Cardiac fibroblast (primary cell): ENCODE data around the gene NGEF.

Source experiments
- DNase-seq, 2 donors: peaks; one replicate each; pipeline versions ENCODE4 v3.0.0 to v3.0.0-alpha.2; 2010; ENCODE audit warnings: low read depth in 2 of 2
- H3K4me3 ChIP-seq, 2 donors: replicated peaks in 1 of 2; 1 replicate in 1 of 2; 2 replicates in 1 of 2; pipeline ENCODE4 v1.5.1; 2011; ENCODE audit warnings: low read depth in 2 of 2, low read length in 2 of 2, mild to moderate bottlenecking in 2 of 2, moderate library complexity in 1 of 2
- TF ChIP-seq, protein P1 (sequence below): IDR thresholded peaks from one replicate; pipeline ENCODE4 v1.5.1; 2011; ENCODE audit warnings: low read depth, mild to moderate bottlenecking, low read length, inconsistent platforms

Gene NGEF

DNA sequence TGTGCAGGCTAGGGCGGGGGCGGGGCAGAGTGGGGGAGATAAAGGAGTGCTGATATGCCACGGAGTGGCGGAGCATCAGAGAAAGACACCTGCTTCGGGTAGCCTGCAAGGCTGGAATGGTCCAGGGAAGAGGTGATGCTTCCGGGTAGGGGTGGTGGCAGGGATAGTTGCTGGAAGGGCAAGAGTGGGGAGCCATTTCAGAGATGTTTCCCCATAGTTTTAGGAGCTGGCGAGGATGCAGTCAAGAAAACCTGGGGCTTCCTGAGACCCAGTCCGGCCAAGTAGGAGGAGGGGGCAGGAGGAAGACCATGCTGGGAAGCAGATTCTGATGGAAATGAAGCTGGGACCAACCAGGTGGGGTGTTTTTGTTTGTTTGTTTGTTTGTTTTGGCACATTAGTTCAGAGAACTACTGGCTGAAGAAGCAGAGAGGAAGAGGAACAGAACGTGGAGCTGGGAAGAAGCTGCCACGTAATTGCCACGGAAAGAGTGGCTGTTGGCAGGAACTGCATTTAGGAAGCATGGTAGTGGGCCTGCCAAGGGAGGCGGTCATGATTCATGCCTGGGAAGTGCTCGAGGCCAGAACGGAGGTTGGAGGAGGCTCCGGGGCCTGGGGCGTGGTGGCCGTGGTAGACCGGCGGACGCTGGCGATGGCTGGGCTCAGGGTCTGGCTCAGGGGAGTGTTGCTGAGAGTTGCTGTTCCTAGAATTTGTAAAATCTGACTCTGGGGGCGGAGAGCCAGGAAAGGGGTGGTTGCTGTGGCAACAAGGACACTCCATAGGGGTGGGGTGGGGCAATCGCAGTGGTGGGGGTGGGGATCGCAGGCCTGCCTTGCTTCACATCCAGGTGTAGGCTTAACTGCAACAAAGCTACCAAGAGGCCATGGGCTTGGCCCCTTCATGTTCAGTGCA lies 38.4 kb upstream of the NGEF start:
- TF ChIP-seq, protein P1, sequence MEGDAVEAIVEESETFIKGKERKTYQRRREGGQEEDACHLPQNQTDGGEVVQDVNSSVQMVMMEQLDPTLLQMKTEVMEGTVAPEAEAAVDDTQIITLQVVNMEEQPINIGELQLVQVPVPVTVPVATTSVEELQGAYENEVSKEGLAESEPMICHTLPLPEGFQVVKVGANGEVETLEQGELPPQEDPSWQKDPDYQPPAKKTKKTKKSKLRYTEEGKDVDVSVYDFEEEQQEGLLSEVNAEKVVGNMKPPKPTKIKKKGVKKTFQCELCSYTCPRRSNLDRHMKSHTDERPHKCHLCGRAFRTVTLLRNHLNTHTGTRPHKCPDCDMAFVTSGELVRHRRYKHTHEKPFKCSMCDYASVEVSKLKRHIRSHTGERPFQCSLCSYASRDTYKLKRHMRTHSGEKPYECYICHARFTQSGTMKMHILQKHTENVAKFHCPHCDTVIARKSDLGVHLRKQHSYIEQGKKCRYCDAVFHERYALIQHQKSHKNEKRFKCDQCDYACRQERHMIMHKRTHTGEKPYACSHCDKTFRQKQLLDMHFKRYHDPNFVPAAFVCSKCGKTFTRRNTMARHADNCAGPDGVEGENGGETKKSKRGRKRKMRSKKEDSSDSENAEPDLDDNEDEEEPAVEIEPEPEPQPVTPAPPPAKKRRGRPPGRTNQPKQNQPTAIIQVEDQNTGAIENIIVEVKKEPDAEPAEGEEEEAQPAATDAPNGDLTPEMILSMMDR, result no peak
- DNase-seq, result peak; percentile 79 to 90
- no peak overlapping the region for H3K4me3 ChIP-seq

DNA sequence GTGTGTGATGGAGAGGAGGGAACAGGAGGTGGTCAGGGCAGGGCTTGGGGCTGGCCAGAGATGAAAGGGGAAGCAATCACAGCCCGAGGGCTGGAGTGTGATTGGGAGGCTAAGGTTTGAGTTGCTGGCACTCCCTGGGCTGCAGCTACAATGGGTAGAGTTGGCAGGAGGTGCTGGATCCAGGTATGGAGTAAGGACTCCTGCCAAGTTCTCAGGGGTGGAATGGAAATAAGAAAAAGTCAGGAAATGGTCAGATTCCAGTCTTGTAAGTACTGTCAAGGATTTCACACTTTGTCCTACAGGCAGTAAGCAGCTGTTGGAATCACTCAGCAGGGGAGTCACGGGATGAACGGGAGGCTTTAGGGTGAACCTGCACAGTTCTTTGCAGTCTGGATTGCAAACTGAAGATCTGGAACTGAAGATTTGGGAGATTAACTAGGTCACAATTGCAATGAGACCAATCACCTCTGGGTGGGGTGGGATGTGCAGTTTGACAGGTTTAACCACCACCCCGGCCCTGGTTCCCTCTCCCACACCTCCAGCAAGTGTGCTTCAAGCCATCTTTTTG lies 36.2 kb upstream of the NGEF start:
- peak in 1 of 2 donors; percentile 17 for DNase-seq
- TF ChIP-seq, protein P1, result no peak
- no peak overlapping the region for H3K4me3 ChIP-seq

DNA sequence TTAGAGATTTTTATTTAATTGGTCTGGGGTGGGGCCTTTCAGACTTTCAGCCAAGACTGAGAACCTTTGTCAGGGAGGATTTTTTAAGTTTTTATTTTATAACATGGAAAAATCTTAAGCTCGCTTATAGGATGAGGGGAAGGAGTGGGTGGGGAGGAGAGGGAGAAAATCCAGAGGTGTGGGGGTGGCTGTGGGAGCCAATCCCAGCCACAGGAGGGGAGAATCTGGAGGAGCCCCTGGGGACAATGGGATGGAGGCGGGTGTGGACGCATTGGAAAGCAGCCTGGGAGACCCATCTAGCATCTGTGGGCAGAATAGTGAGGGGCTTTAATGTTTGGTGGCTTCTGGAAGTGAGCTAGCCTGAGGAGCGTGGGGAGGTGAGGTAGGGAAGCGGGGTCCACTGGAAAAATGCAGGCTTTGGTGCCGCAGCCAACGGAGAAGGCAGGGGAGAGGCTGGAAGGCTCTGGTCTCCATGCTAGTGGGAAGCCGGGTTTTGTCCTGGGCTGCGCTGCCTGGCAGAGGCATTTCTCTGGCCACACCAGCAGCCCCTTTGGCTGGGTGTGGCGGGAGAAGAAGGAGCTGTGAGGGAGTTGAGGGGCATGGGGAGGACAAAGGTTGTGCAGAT lies 35.6 kb upstream of the NGEF start:
- TF ChIP-seq, protein P1, result no peak
- DNase-seq, result no peak
- no peak overlapping the region for H3K4me3 ChIP-seq

DNA sequence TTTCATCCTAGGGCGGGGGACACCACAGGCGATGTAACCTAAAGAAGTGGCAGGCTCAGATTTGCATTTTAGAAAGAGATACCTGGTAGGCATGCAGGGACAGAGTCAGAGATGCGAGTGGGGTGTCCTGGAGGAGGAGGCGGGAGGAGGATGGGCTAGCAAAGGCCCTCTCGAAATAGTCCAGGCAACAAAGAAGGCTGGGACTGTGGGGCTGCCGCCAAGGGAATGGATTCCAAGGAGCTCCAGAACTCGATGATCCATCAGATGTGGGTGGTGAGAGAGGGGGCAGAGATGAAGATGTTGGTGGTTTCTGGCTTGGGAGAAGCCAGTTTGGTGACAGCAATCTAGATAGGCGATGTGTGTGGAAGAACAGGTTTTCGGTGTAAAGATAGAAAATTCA lies 34.6 kb upstream of the NGEF start:
- DNase-seq, result no peak
- no peak overlapping the region for H3K4me3 ChIP-seq
- TF ChIP-seq, protein P1, result no peak

DNA sequence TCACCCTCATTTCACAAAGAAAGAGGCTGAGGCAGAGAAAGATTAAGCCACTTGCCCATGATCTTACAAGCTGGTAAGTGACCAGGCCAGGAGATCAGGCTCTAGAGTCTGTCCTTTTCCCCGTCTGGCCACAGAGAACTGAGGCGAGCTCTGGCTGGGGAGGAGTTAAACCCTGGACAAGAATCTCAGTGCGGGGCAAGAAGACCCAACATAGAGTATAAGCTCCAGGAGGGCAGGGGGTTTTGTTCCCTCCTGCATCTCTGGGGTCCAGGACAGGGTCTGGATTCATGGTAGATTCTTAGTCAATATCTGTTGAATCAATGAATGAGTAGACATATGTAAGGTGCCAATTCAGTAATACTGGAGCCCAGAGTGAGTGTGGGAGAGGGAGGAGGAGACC lies 34.1 kb upstream of the NGEF start:
- TF ChIP-seq, protein P1, result no peak
- DNase-seq, result no peak
- no peak overlapping the region for H3K4me3 ChIP-seq

DNA sequence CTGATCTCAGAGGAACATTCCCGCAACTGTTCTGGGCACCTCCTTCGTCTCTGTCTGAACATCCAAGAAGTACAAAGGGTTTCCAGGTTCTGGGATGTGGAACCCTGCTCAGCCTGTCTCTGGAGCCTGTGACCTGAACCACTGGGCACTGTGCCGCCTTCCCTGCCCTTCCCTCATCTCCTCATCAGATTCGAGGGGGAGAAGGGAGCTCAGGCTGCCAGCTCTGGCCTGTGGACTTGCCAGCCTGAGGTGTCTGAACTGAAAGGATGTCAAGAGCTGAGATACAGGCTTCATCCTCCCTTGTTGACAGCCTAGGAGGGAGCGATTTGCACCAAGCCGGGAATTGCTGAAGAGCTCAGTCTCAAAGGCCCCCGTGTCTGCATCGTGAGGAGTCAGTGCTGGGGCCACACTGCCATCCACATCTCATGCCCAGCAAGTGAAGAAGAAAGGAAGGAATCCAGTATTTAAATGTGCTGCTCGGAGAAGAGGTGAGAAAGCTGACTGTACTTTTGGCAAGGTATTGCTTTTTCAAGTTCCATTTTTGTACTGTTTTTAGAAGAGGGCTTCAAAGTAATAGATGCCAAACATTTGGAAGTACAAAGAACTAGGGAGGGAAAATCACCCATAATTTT lies 32.0 kb upstream of the NGEF start:
- no peak overlapping the region for H3K4me3 ChIP-seq
- no peak for DNase-seq
- TF ChIP-seq, protein P1, result no peak
